Right hindlimb (tissue), 1 donor: ENCODE measurements around the gene TIMM17A.
"Not testable (repeated sequence)": the region's sequence is repeated elsewhere in the genome, so short reads cannot be mapped to it uniquely, and the experiment has no call there.

ENCODE experiments used
- DNase-seq: peaks from one replicate; pipeline ENCODE4 v3.0.0-alpha.2; 2018

The TIMM17A gene

DNA sequence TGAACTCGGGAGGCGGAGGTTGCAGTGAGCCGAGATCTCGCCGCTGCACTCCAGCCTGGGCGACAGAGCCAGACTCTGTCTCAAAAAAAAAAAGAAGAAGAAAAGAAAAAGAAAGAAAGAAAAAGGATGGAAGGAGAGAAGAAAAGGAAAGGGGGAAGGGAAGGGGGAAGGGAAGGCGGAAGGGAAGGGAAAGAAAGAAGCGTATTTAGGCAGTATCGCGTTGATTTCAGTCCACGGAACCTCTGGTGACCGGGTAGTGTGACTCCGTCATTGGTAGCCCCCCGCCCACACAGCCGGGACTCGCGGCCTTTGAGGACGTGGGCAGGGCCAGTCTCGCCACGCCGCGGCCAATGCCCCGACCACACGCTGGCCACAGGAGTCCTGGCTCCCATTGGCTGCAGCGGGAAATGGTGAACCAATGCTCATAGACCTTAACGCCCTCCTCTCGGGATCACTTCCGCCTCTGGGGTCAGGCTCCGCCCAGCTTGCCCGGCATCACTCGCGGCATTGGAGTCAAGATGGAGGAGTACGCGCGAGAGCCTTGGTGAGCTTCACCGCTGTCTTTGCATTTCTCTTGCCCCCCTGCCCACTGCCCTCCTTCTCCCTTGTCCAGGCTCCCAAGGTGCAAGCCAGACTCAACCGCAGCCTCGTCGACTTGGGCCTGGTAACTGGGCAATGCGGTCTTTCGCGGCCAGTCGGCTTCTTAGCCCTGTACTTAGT, at the start of gene TIMM17A:
TIMM17A (plus strand) TSS at position 495 of the 720 bp plus-strand sequence; CDS start at position 519, 24 bp downstream.
- DNase-seq, result peak; percentile 99

DNA sequence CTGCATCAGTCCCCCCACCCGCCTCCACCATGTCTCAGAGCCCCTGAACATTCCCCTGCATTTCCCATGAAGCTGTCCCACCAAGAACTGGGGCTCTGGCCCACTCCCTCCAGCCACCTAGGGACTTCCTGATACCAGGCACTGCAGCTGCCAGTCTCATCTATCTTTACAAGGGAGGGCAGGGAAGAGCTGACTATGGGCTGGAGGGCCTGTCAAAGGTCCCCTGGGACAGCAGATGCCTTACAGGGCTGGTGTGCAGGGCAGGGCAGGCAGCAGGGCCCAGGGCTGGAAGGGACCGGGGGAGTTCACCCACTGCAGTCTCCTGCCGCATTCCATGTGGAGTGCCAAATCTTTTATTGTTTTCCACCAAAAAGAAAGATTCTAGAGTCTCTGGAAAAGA, 49.0 kb upstream of the TIMM17A start:
- DNase-seq, result no peak

DNA sequence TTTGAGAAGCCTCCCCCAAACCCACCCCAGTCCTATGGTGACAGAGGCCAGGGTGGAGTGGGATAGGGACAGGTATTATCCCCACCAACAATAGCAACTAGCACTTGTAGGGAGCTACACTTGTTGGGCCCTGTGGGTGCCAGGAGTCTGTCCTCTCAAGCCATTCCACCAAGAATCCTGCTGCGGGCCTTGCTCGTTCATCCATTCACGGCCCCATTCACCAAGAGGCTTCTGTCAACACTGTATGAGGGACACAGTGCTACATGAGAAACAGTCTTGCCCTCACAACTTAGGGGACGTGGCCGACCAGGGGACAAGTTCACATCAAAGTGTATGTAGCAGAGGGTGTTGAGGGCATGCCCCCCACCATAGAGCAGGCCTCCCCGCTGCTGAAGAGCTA, 47.7 kb upstream of the TIMM17A start:
- no peak for DNase-seq

DNA sequence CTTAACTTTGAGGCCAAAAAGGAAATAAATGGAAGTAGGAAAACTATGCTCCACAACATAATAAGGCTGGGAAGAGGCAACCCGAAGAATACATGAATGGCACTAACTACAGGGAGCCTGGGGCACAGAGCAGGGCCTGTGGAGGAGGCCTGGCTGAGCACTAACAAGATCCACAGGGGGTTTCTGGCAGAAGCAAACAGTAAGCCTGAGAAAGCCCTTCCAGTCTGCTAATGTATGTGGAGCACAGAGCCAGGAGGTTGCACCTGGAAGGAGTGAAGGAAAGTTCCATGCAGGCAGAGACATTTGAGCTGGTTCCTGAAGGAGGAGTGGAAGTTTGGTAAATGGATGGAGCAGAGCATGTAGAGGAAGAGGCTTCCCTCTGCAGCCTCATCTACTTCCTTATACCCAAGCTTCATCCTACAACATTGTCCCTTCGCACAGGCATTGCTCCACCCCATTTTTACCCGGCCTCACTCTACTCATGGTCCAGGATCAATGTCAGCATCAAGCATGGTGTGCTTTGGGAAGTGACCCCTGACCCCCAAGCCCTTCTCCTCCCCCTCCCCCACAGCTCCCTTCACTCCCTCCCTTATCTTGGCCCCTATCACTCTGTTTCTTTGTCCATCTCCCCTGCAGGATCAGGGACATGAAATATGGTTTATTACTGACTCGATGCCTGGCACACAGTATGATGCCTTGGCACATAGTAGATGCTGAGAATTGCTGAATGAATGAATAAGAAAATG, 43.3 kb upstream of the TIMM17A start:
- no peak for DNase-seq

- no peak for DNase-seq
Observed at GRCh38 chr1:201912832-201913231, 42.5 kb upstream of the TIMM17A start.

DNA sequence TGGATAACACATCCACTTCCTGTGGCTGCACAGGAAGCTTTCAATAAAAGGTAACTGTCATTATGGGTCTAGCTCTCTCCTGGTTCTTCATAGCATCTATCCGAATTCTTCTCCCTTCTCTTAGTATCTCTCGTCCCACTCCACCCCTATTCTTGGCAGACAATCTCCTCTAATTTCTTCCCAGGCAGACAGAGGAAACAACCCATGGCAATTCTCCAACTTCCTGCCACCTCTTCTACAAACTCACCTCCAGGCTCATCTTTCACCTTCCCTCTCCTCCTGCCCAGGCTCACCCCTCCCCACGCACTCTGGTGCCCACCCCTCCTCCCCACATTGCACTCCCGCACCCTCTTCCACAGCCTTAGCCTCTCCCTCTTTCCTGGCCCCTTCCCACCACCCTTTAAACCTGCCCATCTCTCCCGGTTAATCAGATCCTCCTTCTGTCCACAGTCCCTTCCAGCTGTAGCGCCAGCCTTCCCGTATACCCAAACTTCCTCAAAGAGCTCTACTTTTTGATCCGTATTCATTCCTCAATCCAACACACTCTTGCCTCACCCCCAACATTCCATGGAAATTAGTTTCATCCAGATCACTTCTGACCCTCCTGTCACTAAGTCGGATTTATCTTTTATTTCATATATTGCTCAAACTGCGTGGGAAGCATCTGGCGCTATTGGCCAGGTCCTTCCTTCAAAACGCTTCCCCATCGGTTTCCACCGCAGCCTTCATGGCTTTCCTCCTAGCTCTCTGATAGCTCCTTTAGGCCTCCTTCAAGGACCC, 40.7 kb upstream of the TIMM17A start:
- no peak for DNase-seq

- DNase-seq, result peak; percentile 46
Observed at GRCh38 chr1:201916649-201917249, 38.6 kb upstream of the TIMM17A start.

- DNase-seq, result no peak
Observed at GRCh38 chr1:201917362-201918033, 37.8 kb upstream of the TIMM17A start.

DNA sequence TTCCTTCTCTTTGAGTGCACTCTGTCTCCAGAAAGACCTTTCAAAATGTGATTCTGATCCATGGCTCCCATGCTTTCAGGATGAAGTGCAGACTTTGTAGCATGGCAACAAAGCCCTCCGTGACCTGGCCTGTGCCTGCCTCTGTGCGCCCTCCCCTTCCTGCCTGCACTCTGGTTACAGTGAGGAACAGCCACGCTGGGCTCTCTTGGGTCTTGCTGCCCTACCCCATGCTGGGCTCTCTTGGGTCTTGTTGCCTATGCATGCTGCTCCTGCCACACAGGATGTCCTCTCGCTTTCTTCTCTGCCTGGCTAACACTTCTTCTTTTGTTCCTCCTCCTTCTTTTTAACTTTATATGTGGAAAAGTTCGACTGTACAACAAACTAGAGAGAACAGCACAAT, 37.0 kb upstream of the TIMM17A start:
- no peak for DNase-seq

DNA sequence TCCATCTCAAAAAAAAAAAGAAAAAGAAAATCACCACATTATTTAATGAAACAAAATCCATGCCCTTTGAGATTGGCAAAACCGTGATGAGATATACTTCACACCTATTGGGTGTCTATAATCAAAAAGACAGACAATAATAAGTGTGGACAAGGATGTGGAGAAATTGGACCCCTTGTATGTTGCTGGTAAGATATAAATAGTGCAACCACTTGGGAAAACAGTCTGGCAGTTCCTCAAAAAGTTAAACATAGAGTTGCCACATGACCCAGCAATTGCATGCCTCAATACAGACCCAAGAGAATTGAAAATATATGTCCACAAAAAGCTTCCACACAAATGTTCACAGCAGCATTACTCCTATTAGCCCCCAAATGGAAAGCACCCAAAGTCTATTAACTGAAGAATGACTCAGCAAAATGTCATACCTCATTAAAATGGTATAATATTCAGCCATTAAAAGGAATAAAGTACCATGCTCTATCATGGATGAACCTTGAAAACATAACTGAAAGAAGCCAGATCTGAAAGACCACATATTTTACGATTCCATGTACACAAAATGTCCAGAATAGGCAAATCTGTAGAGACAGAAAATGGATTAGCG, 33.2 kb upstream of the TIMM17A start:
- DNase-seq, result no peak

GRCh38 chr1:201925301-201925567, 30.1 kb upstream of the TIMM17A start:
- DNase-seq, result no peak

DNA sequence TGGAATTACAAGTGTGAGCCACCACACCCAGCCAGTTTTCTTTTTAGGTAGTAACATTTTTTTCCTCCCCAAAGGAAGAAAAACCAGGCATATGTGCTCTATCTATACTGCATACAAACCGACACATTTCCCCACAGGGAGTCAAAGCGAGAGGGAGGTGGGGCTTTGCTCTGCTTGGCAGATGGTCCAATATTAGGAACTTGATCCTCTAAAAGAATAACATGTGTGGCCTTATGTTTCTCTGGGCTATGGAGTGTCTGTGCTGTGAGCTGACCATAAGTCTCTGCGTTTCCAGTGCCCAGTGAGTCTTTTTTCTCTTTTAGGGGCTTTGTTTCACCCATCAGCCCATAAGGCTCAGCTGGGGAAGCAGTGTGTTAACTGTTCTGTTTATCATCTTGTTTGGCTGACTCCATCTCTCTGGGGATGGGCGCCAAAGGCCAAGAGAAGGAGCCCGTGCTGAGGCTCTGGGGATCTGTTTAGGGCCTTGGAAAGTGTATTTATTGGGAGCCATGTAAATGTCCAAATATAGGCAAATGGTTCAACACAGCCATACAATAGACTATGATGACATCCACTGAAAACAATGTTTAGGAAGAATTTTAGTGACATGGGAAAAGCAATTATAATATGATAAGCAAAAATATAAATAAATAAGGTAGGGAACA, 29.2 kb upstream of the TIMM17A start:
- DNase-seq, result no peak

GRCh38 chr1:201928266-201928665, 27.0 kb upstream of the TIMM17A start:
- DNase-seq, result no peak

GRCh38 chr1:201930137-201930536, 25.2 kb upstream of the TIMM17A start:
- no peak for DNase-seq

DNA sequence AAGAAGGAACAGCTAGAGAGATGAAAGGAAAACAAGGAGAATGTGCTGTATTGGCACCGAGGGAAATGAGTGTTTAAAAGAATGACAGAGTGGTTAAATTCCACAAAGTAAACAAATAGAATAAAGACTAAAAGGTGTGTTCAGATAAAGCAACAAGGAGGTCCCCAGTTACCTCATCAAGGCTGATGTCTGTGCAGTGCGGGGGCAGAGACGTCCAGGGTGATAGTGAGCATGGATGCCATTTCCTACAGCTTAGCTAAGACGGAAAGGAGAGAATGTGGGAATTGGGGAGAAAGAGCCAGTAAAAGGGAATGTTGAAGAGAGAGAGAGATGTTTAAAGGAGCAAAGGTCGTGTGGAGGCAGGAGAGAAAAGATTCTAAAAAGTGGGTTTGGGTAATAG, 24.5 kb upstream of the TIMM17A start:
- DNase-seq, result no peak

- no peak for DNase-seq
Observed at GRCh38 chr1:201933840-201934430, 21.4 kb upstream of the TIMM17A start.

DNA sequence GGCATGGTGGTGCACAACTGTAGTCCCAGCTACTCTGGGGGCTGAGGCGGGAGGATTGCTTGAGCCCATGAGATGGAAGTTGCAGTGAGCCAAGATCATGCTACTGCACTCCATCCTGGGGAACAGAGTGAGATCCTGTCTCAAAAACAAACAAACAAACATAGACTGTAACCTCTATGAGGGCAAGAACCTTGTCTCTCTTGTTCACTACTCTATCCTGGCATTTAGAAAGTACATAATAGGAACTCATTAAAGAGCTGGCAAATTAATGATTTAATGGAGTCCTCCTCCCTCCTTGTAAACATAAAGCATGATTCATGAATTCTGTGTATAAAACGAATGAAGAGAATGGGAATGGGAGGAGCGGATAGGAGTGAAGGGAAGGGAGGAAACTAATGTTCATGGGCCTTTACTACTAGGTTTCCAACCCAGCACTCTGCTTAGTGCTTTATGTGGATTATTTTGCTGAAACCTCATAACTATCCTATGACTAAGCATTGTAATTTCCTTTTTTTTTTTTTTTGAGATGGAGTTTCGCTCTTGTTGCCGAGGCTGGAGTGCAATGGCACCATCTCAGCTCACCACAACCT, 17.6 kb upstream of the TIMM17A start:
- DNase-seq, result no peak

- no peak for DNase-seq
Observed at GRCh38 chr1:201938440-201939035, 16.8 kb upstream of the TIMM17A start.

- no peak for DNase-seq
Observed at GRCh38 chr1:201939148-201939547, 16.2 kb upstream of the TIMM17A start.

GRCh38 chr1:201939574-201939973, 15.7 kb upstream of the TIMM17A start:
- DNase-seq, result no peak

DNA sequence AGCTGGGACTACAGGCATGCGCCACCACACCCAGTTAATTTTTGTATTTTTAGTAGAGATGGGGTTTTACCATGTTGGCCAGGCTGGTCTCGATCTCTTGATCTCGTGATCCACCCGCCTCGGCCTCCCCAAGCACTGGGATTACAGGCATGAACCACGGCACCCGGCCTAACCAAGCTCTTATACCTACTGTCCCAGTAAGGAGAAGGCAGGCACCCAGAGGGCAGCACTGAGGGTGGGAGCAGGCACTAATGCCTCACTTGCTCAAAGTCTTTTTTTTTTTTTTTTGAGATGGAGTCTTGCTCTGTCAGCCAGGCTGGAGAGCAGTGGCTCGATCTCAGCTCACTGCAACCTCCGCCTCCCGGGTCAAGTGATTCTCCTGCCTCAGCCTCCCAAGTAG, 15.0 kb upstream of the TIMM17A start:
- DNase-seq, result not testable (repeated sequence)
